IPS-NIHi7 (cell line): Measurements from ENCODE around the gene CAPN11.
"Not testable (repeated sequence)": the region's sequence is repeated elsewhere in the genome, so short reads cannot be mapped to it uniquely, and the experiment has no call there.

Source experiments
- DNase-seq: peaks from one replicate; pipeline ENCODE4 v3.0.0; 2012; ENCODE audit warnings: mixed read lengths; ENCODE audit errors: extremely low spot score

The CAPN11 gene

DNA sequence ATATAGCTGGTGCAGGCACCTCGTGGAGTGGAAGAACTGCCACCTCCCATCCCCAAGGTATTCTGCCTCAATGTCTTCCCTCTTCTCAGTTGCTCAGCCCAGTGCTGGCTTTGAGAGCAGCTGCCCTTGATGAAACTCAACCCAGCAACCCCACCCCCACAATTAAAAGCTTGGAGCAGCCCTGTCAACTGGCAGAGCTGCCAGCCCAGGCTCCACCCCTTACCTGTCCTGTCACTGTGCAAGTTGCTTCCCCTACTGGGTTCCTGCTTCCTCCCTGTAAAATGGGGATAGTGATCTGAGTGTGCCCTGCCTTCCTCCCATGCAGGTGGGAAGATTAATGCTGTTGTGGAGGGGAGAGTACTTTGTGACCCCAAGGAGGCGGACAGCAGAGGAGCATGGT is 26.7 kb upstream of the CAPN11 start:
- DNase-seq: no peak

DNA sequence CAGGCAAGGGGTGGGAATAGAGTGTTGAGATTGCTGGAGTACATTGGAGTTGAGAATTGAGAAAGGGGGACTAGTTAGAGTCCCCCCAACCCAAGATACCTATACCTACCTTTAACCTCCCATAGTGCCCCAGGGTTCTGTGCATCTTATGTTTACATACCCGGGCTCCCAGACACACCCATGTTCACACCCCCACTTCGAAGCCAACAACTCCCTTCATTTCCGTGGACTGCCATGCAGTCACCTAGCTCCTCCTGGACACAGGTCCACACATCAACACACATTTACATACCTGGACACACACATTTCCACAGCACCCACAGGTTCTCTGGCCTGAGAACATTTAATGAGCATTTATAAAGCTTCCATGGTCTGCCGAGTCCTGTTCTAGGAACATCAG is 26.1 kb upstream of the CAPN11 start:
- DNase-seq: no peak

DNA sequence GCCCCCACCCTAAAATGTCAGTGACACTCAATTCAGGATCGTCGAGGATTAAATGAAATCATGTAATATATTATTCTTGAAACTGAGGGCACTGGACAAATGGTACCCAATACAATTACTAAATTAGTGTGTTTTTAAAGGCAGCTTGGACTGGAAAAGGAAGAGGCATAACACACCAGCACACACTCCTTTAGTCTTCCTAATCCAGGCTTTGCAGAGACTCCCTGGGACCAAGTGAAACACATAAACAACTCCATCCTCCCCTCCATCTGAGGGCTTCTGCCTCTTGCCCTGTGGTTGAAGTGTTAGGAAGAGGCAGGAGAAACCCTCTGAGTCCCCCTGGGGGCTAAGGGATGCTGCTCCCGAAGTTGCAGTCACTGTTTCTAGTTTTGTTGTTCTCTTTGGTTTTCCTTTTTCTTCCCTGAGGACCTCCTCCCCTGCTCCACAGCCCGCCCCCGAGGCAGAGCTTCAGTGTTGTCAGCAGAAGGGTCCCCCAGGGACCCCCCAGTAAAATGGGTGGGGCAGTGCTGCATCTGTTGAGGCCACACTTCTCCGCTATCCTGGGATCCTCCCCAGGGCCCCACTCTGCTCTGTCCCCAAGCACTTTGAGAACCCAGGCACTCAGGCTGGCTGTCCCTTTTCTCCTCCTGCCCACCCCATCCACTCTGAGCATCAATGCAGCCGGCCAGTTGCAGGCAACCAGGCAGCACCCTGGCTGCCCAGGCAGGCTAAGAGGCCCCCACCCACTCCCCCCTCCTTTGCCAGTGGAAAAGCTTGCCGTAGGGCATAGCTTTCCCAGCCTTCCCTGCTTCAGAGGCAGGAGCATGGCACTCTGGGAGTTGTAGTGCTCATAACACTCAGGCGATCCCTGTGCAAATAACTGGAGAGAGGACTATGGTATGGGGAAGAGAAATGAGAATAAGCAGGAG is 25.4 kb upstream of the CAPN11 start:
- peak; percentile 64 for DNase-seq

DNA sequence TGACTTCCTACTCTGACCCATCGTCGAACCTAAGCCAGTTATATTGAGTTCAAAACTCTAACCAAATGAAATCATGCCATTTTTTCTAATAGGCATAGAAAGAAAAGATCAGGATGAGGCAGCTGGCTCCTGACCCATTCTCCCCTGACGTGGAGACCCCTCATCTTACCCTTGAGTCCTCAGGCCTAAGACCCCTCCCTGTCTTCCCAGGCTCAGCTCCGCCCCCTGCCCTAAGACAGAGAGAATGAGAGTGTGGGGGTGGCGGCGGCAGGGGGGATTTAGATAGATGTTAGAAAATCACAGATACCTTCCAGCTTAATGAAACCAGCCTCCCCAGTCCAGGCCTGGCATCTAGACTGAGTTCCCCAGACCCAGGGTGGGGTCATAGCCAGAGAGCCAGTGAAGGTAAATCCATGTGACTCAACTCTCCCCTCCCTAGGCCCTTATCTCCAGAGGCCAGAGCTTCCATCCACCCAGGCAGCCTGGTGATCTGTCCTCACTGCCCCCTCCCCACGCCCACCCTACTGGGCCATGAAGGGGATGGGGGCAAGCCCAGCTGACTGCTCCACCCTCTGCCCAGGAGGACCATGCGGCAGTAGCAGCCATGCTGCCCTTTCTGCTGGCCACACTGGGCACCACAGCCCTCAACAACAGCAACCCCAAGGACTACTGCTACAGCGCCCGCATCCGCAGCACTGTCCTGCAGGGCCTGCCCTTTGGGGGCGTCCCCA is 24.5 kb upstream of the CAPN11 start:
- no peak for DNase-seq

DNA sequence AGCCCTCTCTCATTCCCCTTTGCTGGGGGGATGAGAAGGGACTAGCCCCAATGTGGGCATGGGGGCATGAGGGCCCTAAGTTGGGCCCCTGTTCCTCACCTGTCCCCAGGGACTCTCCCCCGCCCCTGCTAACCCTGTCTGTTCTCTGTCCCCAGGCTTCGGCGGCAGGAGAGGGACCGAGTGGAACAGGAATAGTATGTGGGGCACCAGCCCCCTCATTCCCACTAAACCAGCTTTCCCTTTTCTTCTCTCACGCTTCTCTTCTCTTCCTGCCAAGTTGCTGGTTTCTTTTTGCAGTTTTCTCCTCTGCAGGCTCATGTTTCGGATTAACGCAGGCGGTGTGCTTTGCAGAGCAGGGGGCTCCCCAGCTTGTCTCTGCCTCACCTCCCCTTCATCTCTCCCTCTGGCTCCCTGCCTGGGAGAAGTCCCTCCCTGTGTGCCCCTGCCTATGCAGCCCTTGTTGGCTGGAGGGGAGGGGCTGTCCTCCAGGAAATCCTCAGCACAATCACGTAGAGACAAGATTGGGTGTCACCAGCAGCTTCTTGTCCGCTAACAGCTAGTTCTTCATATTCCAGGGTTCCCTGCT is 23.4 kb upstream of the CAPN11 start:
- no peak for DNase-seq

DNA sequence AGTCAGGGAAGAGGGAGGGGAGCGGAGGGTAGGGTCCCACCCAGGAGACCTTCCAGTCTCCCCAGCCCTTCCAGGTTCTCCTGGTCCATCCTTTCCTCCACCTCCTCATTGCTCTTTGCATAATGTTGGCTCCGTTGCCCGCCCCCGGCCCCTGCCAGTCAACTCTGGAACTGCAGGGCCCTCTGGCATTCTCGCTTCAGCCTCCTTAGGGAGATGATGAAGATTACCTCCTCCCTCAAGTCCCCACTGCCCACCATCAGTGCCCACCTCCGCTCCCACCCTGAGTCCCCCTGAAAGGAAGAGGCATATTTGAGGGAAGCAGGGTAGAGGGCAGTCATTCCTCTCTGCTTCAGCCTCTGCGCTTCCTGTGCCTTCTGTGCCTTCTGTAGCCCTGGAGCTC is 22.7 kb upstream of the CAPN11 start:
- no peak for DNase-seq

DNA sequence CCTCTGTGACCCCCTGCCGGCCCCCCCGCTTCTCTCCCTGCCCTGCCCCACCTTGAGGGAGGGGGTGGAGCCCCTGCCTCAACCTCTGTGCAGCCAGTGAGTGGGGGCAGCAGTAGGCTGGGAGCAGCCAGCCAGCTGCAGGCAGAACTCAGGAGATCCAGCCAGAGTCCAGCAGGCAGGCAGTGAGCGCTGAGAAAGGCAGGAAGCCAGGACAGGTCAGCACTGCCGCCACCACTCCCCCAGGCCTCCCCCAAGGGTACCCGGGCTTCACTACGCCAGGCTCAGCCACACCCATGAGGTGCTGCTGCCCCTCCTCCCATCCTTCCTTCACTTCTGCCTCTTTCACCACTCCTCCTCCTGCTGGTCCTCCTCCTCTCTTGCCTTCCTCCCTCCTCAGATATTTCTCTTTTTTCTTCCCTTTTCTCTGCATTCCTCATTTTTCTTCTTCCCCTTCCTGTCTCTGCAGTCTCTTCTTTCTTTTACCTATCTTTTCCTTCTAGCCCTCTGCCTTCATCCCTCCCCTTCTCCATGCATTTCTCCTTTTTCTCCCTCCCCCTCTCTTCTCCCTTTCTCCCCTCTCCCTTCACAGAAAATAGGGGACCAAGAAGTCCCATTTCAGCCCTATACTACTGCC is 19.8 kb upstream of the CAPN11 start:
- no peak for DNase-seq

DNA sequence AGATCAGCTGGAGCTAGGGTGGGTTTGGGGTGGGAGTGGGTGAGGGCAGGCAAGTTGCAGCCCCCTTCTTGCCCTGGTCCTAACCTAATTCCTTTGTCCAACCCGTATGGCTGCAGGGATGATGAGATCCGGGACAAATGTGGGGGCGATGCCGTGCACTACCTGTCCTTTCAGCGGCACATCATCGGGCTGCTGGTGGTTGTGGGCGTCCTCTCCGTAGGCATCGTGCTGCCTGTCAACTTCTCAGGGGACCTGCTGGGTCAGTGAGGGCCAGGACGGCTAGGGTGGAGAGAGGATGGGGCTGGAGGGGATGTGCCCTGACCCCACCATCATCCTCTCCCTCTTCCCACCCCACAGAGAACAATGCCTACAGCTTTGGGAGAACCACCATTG is 19.3 kb upstream of the CAPN11 start:
- DNase-seq: no peak

DNA sequence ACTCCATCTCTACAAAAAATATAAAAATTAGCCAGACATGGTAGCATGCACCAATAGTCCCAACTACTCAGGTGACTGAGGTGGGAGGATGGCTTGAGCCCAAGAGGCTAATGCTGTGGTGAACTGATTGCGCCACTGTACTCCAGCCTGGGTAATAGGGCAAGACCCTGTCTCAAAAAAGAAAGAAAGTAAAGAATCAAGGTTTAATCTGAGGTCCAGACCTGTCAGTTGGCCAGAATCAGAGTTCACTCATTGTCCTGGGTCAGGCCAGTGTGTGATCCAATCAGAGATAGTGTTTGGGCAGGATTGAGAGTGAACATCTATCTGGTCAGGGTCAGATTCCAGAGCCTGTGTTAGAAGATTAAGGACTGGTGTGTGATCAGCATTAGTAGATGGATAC is 15.8 kb upstream of the CAPN11 start:
- no peak for DNase-seq

DNA sequence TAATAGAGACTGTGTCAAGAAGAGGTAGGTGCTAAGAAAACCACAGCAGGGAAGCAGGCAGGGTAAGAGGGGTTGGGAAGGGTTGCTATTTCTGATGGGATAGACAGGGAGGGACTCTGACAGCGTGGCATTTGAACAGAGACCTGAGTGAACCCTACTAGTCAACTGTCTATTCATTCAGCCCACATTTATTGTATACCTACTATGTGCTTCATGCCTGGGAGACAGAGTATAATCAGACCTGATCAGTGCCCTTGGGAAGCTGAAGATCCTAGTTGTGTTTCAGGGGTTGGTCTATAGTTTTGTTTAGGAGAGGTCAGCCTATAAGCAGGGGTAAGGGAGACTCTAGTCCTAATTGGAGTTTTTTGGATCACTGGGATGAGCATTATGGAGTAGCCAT is 14.9 kb upstream of the CAPN11 start:
- no peak for DNase-seq

DNA sequence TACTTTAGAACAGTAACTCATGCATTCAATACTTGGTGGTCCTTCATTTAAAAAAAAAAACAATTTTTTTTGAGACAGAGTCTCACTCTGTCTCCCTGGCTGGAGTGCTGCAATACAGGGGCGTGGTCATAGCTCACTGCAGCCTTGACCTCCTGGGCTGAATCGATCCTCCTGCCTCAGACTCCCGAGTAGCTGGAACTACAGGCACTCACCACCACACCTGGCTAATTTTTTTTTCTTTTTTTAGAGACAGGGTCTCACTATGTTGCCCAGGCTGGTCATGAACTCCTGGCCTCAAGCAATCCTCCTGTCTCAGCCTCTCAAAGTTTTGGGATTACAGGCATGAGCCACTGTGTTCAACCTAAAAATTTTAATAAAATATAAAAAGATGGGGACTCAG is 14.1 kb upstream of the CAPN11 start:
- not testable (repeated sequence) for DNase-seq

DNA sequence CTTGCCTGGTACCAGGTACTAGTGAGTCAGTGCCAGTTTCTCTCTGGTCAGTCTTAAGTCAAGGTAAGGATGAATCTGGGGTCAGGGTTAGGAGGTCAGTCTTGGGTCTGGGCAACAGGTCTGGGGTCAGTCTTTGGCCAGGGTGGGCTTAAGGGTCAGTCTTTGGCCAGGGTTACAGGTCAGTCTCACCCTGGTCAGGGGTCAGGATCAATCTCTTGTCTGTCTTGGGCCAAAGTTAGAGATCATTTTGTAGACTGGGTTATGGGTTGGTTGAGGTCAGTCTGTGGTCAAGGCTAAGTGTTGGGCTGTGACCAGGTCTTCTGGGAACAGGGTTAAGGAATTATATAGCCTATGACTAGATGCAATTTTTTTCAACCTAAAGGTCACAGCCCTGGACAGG is 12.8 kb upstream of the CAPN11 start:
- DNase-seq: no peak

DNA sequence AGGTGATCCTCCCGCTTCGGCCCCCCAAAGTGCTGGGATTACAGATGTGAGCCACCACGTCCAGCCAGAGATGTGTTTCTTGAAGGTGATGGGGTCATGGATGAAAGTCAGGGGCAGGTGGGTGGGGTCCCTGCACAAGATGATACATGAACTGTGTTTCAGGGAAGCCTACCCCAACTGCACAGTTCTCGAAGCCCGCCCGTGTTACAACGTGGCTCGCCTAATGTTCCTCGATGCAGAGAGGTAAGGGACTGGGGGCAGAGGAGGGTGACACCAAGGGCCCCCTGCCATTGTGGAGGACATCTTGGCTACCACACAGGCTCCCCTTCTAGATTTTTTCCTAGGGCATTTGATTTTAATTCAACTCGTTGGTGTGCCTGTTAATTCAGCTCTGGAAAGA is 11.9 kb upstream of the CAPN11 start:
- no peak for DNase-seq

DNA sequence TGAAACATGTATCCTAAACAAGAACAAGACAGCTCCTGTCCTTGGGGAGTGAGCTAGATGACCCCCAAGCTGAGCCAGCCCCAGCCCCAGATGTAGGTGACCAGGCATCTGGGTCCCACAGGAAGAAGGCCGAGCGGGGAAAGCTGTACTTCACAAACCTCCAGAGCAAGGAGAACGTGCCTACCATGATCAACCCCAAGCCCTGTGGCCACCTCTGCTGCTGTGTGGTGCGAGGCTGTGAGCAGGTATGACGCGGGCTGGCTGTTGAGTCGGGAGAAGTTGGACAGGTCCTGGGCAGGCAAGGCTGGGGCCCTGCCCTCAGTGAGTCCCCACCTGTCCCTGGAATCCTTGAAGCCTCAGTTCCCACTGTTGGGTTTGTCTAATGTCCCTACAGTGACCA is 11.4 kb upstream of the CAPN11 start:
- no peak for DNase-seq

DNA sequence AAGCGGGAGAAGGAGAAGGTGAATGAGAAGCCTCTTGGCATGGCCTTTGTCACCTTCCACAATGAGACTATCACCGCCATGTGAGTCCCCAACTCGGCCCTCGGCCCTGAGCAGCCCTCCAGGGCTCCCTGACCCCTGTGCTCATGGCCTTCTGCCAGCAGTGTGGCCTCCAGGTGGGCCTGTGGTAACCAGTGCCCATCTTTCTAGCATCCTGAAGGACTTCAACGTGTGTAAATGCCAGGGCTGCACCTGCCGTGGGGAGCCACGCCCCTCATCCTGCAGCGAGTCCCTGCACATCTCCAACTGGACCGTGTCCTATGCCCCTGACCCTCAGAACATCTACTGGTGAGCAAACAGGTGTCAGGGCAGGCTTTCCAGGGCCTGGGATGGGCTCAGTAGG is 10.3 kb upstream of the CAPN11 start:
- no peak for DNase-seq

DNA sequence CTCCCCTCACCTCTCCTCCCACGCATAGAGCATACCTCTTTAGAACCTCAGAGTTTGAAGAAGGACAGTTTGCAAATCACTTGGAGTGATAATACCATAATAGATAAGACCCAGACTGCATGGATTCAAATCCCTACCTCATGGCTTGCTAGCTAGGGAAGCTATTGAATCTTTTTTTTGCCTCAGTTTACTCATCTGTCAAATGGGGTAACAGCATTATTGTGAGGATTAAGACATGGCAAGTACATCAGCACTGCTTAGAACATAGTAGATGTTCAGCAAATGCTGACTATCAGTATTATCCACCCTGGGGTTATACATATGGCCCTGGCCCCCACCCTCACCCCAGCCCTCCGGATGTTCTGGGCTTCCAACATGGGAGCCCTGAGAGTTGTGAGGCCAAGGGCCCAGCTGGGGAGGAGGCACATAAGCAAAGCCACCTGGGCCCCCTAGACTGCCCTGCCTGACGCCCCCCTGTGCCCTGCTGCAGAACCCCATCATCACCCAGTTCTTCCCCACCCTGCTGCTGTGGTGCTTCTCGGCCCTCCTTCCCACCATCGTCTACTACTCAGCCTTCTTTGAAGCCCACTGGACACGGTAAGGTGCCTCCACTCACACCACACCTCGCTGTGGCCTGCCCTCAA is 9.1 kb upstream of the CAPN11 start:
- no peak for DNase-seq

DNA sequence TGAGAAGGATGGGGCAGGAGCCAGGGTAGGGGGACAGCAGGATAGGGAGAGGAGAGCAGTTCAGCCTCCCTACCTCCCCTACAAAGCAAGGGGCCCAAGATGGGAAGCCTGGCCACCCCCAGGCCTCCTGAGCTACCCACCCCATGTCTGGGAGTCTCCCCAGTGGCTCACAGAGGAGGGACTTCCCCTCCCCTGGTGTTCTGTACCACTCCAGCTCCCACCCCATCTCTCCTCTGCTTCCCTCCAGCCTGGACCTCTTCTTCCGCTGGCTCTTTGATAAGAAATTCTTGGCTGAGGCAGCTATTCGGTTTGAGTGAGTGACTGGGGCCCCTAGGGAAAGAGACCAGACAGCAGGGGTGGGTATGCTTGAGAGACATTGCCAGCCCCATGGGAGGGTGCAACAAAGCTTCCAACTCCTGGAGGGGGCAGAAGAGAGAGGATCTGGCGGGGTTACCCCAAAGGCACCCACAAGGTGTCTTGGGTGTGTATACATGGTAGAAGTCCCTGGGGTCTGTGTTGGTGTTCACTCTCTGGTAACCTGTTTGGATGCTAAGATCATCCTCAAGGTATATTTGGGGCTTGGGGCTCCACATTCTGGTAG is 8.2 kb upstream of the CAPN11 start:
- DNase-seq: no peak

DNA sequence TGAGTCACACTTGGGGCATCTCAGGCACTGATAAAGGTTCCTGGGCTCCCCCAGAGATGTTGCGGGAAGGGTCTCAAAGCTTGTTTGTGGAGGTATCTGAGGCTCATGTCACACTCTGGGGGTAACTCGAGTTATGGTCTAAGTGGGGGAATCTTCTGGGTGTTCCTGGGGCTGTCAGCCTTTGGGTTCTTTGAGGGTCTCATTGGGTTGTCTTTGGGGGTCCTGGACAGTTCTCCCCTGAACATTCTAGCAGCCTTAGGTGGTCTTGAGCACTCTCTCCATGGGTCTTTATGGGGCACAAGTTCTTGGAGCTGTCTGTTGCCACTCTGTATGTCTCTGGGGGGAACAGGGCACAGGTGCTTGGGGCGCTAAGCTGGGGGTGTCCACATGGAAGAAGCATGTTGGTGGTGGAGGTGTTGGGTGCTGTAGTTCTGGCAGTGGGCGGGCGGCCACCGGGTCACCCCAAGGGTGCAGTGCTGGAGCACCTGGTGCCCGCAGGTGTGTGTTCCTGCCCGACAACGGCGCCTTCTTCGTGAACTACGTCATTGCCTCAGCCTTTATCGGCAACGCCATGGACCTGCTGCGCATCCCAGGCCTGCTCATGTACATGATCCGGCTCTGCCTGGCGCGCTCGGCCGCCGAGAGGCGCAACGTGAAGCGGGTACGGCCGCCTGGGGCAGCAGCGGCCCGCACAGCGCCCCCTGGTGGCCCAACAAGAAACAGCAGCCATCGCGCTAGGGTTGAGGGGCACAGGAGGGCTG is 7.1 kb upstream of the CAPN11 start:
- peak; percentile 94 for DNase-seq

DNA sequence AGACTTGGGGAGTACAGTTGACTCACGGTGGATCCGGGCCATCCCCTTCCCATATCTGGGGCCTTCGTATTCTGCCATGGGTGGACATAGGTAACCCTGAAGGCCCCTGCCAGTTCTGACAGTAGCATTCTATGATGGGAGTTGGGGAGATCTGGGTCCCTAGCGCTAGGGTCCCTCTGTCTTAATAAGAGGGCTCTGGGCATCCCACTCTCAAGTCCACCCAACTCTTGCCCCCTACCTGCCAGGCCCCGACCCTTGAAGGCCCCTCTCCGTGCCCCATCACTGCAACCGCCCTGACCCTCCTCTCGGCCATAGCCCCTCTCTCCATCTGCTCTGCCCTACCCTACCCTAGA is 6.5 kb upstream of the CAPN11 start:
- no peak for DNase-seq

DNA sequence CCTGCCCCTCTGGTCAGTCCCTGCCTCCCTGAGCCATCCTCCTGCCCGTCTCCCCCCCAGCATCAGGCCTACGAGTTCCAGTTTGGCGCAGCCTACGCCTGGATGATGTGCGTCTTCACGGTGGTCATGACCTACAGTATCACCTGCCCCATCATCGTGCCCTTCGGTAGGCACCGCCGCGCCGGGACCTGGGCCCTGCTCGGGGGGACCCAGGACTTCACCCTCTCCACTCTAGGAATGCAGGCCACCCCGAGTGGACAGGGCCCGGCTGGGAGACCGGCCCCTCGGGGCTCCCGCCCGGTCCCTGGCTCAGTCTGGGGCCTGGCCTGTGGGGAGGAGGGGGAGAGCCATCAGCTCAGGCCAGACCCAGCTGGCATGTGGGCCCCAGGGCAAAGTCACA is 6.1 kb upstream of the CAPN11 start:
- DNase-seq: no peak

DNA sequence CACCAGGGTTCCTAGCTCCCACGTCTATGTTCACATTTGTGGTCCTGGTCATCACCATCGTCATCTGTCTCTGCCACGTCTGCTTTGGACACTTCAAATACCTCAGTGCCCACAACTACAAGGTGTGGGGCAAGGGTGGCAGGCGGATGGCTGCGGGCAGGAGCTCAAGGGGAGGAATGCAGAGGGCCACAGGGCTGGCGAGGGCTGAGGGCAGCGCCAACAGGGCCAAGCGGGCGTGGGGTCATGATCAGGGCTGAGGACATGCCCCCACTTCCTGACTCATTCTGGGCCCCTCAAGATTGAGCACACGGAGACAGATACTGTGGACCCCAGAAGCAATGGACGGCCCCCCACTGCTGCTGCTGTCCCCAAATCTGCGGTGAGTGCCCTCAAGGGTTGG is 4.6 kb upstream of the CAPN11 start:
- DNase-seq: no peak
